Urinary bladder (tissue), 4 donors: ENCODE measurements around the gene HTR3C. TPM values are rescaled to one million over a fixed set of nuclear protein-coding genes. Genes with fewer than 3 reads are reported as not detected.

Experiments used
- DNase-seq: peaks from one replicate; pipeline ENCODE4 v3.0.0-alpha.2; 2015; ENCODE audit errors: extremely low spot score
- H3K27ac ChIP-seq: one replicate; pipeline ENCODE4 v1.5.1; 2013; ENCODE audit warnings: low read depth, mild to moderate bottlenecking, moderate library complexity
- H3K36me3 ChIP-seq: one replicate; pipeline ENCODE4 v1.6.1; 2013; ENCODE audit warnings: mild to moderate bottlenecking, moderate library complexity; ENCODE audit not compliant: insufficient read depth
- H3K4me1 ChIP-seq: one replicate; pipeline ENCODE4 v1.6.1; 2013; ENCODE audit warnings: mild to moderate bottlenecking, moderate library complexity; ENCODE audit not compliant: insufficient read depth
- H3K4me3 ChIP-seq: one replicate; pipeline ENCODE4 v1.5.1; 2013; ENCODE audit warnings: low read depth, low read length
- WGBS: extraction: QIAGEN DNeasy Blood & Tissue Kit; methylation state at CpG from one replicate; pipeline ENCODE4 v1.1.7; 2013; 5-methylcytosine and 5-hydroxymethylcytosine counted together
- polyA plus RNA-seq: library from polyadenylated mRNA; stranded (reverse); fragments of 200-250 nt; gene quantifications from one replicate; pipeline ENCODE4 v1.2.3, GENCODE V29; 2013
- small RNA-seq: library from RNA; depleted of rRNA; stranded (forward); fragments of <200 nt; gene quantifications from one replicate; pipeline ENCODE3, GENCODE V24; 2014
- total RNA-seq: library from RNA; depleted of rRNA; stranded (reverse); fragments of >200 nt; gene quantifications from one replicate; pipeline ENCODE4 v1.2.3, GENCODE V29; 2014
- donor health status: healthy with polysubstance abuse.
- donor health status: healthy.

Gene HTR3C
- total and polyA plus RNA-seq, 2 donors, result 0.04 TPM; not detected in 1

DNA sequence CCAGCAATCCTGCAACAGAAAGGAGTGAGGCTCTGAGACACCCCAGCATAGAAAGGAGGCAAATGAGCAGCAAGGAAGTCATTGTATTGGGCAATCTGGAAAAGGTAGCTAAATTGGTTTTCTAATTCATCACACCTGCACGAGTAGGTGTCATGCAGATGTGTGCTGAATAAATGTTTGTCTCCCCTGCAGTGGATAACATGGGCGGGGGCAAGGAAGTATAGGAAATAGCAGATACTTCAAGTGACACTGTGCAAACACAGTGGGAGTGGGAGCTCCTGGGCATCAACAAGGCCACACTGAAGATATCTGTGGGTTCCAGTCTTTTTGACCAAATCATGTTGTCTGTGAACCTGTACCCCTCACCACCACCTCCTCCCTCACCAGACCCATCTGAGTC, 29.6 kb downstream of the HTR3C start:
- WGBS, result 75% methylated on average over 2 of the region's 2 CpGs
- Histone ChIP-seq H3K4me3 (no peak overlapping the region), H3K27ac (no peak overlapping the region), H3K4me1 (no peaks in the 10 kb centered on the region), H3K36me3 (no peaks in the 10 kb centered on the region)
- DNase-seq, result no peak

DNA sequence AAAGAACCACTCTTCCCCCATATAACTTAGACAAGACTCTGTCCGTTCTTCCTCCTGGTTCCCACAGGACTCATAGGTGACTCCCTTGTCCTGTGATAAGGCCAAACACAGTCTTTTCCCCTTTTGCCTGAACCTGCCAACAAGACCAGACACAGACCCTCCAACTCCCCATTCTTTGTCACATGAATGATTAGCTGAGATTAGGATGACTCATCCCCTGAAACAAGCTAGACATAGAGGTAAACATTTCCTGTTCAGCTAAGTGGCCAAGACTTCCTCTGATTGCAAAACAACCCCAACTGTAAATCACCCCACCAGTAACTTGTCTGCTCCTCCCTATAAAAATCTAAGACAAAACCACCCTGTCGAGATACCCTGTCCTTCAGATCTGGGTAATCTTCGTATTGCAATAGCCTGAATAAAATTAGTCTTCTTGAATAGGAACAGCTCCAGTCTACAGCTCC, 32.6 kb downstream of the HTR3C start:
- no peak for DNase-seq
- WGBS, result 37% methylated on average over 3 of the region's 3 CpGs
- H3K4me1 ChIP-seq, result no peaks in the 10 kb centered on the region
- no peak overlapping the region for H3K27ac ChIP-seq
- no peaks in the 10 kb centered on the region for H3K36me3 ChIP-seq
- no peak overlapping the region for H3K4me3 ChIP-seq

DNA sequence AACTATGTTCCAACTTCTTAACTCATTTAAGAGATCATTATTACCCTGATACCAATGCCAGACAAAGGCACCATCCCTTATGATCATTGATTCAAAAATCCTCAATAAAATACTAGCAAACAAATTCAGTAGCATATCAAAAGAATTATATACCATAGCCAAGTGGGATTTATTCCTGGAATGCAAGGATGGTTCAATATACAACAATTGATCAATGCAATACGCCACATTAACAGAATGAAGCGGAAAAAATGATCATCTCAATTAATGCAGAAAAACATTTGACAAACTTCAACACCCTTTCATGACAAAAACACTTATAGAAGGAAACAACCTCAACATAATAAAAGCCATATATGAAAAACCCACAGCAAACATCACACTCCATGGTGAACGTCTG, 39.4 kb downstream of the HTR3C start:
- 94% methylated on average over 3 of the region's 3 CpGs for WGBS
- Histone ChIP-seq H3K27ac (no peak overlapping the region), H3K36me3 (no peaks in the 10 kb centered on the region), H3K4me3 (no peak overlapping the region), H3K4me1 (no peaks in the 10 kb centered on the region)
- no peak for DNase-seq

DNA sequence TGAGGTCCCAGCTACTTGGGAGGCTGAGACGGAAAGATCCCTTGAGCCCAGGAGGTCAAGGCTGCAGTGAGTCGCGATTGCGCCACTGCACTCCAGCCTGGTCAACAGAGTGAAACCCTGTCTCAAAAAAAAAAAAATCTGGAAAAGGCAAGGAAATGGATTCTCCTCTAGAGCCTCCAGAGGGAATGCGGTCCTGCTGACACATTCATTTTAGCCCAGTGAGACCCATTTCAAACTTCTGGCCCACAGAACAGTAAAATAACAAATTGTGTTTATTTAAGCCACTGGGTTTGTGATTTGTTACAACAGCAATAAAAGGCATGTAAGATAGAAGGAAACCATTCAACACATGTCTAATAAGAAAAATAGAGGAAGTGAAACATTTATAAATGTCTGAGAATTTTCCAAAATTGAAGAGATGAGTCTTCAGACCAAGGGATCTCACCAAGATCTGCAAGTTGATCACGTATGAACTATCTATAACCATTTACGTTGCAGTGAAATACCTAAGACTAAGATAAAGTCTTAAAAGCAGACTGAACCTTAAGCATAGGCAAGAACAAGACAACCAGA, 44.0 kb downstream of the HTR3C start, which contains the start of gene HTR3E:
Gene HTR3E, plus strand, starts transcription at position 254 of the 573 bp plus-strand sequence. CDS start 466 bp downstream, outside the sequence.
- H3K4me3 ChIP-seq, result no peak within 1 kb of the TSS
- 90% methylated on average over 7 of the region's 7 CpGs for WGBS
- H3K36me3 ChIP-seq, result no peaks in the 10 kb centered on the region
- DNase-seq, result no peak
- H3K27ac ChIP-seq, result no peak within 1 kb of the TSS
- no peaks in the 10 kb centered on the region for H3K4me1 ChIP-seq

DNA sequence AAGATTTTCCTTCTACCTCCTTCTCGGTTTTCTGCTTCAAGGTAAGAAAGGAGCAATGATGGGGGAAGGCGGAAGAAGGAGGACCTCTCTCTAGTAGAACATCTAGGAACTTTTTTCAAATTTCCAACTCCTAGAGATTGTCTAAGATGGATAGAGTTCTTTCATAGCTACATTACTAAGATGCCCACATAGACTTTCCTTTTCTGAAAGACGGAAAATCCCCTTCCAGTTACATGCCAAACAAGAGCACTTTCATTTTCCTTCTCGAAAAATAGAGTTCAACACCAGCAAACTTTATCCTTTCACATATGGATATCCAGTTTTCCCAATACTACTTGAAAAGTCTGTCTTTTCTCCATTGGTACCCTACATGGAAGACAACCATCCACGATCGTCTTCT, 44.7 kb downstream of the HTR3C start:
- WGBS, result 89% methylated on average over 6 of the region's 6 CpGs

DNA sequence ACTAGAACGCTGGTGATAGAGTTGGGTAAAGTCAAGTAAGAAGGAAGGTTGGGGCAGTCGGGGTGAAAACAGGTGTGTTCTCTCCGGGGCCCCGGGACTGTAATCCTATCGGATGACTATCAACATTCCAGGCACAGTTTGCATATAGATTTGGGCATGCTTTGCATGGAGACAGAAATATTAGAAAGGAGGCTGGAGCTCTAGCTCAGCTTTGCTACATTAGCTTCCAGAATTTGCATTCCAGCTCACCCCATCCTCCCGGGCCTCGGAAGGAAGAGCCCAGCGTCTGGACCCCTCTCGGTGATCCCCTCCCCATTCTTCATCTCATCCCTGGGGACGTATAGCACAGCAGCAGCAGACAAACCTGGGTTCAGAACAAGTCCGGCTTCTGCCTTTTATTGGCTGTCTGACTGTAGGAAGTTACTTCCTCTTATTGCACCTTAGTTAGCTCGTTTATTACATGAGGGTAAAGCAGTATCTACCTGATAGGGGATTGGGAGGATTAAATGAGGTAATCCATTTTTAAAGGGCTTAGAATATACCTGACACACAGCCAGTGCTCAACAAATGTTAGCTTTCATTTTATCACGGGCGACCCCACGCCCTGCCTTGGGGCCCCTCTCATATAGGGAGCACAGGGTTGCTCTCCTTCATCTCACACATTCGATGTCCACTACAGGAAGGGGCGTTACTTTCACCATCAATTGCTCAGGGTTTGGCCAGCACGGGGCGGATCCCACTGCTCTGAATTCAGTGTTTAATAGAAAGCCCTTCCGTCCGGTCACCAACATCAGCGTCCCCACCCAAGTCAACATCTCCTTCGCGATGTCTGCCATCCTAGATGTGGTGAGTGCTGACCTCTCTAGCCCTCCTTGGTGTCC, 47.2 kb downstream of the HTR3C start:
- Histone ChIP-seq H3K4me3 (no peak overlapping the region), H3K4me1 (no peaks in the 10 kb centered on the region), H3K27ac (no peak overlapping the region), H3K36me3 (no peaks in the 10 kb centered on the region)
- no peak for DNase-seq
- WGBS, result 55% methylated on average over 24 of the region's 24 CpGs

More for the DNA sequence above, 44.7 kb downstream of the HTR3C start:
- H3K4me3 ChIP-seq, result no peak overlapping the region
- no peak overlapping the region for H3K27ac ChIP-seq
- H3K4me1 ChIP-seq, result no peaks in the 10 kb centered on the region
- no peaks in the 10 kb centered on the region for H3K36me3 ChIP-seq
- no peak for DNase-seq

Small RNAs within 50 kb of the gene (small RNA-seq; reads per million reads assigned to genes)
- not detected for gene RF00019

Other genes starting within 250 kb of the HTR3C start
- gene MAP6D1, start 227.5 kb upstream of the HTR3C start, total RNA-seq, result 2.0 TPM
- 1.2 TPM for gene MAP6D1, start 227.5 kb upstream of the HTR3C start, polyA plus RNA-seq
- 33.5 TPM for gene PARL, start 168.2 kb upstream of the HTR3C start, total RNA-seq
- gene PARL, start 168.2 kb upstream of the HTR3C start, polyA plus RNA-seq, result 49.5 TPM
- gene ABCC5, start 35.2 kb upstream of the HTR3C start, total RNA-seq, result 47.5 TPM
- gene ABCC5, start 35.2 kb upstream of the HTR3C start, polyA plus RNA-seq, result 22.3 TPM
- gene HTR3D, start 21.3 kb upstream of the HTR3C start, total RNA-seq, result not detected
- gene HTR3D, start 21.3 kb upstream of the HTR3C start, polyA plus RNA-seq, result not detected
- not detected for gene HTR3E, start 44.0 kb downstream of the HTR3C start, total RNA-seq
- gene HTR3E, start 44.0 kb downstream of the HTR3C start, polyA plus RNA-seq, result not detected
- gene EIF2B5, start 82.3 kb downstream of the HTR3C start, total RNA-seq, result 34.2 TPM
- gene EIF2B5, start 82.3 kb downstream of the HTR3C start, polyA plus RNA-seq, result 38.2 TPM
- gene DVL3, start 102.3 kb downstream of the HTR3C start, total RNA-seq, result 25.2 TPM
- 62.2 TPM for gene DVL3, start 102.3 kb downstream of the HTR3C start, polyA plus RNA-seq
- gene AP2M1, start 121.8 kb downstream of the HTR3C start, total RNA-seq, result 195 TPM
- gene AP2M1, start 121.8 kb downstream of the HTR3C start, polyA plus RNA-seq, result 466 TPM
- 27.4 TPM for gene ABCF3, start 133.2 kb downstream of the HTR3C start, total RNA-seq
- gene ABCF3, start 133.2 kb downstream of the HTR3C start, polyA plus RNA-seq, result 38.8 TPM
- 0.05 TPM for gene VWA5B2, start 176.5 kb downstream of the HTR3C start, total RNA-seq
- 0.33 TPM for gene VWA5B2, start 176.5 kb downstream of the HTR3C start, polyA plus RNA-seq
- 17.0 TPM for gene ALG3, start 195.9 kb downstream of the HTR3C start, total RNA-seq
- gene ALG3, start 195.9 kb downstream of the HTR3C start, polyA plus RNA-seq, result 49.5 TPM
- gene EEF1AKMT4, start 196.6 kb downstream of the HTR3C start, total RNA-seq, result 1.7 TPM
- 2.6 TPM for gene EEF1AKMT4, start 196.6 kb downstream of the HTR3C start, polyA plus RNA-seq
- 0.26 TPM for gene CAMK2N2, start 208.5 kb downstream of the HTR3C start, total RNA-seq
- gene CAMK2N2, start 208.5 kb downstream of the HTR3C start, polyA plus RNA-seq, result 0.29 TPM
- not detected for gene ECE2, start 223.0 kb downstream of the HTR3C start, total RNA-seq
- gene ECE2, start 223.0 kb downstream of the HTR3C start, polyA plus RNA-seq, result 0.49 TPM
- gene PSMD2, start 246.2 kb downstream of the HTR3C start, total RNA-seq, result 121 TPM
- 205 TPM for gene PSMD2, start 246.2 kb downstream of the HTR3C start, polyA plus RNA-seq